ENCODE data around the gene ECE1.
A peak's percentile ranks its signal among the peaks of the same experiment; 100 is the strongest.

Gene ECE1

DNA sequence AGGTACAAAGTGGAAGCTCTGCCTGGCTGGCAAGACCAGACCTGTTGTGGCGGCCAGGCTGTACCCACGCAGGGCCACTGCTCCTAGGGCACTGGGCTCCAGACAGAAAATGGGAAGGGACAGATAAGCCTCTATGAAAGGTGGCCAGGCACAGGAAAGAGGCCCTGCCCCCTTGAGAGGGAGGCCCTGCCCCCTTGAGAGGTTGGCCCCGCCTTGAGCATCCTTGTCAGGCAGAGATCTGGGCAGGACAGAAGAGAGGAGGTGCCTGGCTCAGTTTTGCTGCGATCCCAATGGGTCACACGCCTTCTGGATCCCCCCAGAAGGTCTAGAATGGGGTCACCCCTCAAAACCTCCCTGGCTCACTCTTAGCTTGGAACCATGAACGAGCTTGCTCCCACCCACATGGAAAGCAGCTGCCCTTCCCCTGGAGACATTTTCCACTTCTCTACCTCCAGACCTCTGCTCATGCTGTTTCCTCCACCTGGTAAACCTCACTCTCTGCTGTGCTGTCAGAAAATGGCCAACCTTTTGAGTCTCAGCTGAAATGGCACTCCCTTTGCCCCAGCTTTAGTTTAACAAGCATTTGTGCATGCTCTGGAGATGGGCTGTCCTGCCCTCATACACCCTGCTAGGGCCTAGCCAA, 17.5 kb upstream of the ECE1 start:
- no peak for DNase-seq

DNA sequence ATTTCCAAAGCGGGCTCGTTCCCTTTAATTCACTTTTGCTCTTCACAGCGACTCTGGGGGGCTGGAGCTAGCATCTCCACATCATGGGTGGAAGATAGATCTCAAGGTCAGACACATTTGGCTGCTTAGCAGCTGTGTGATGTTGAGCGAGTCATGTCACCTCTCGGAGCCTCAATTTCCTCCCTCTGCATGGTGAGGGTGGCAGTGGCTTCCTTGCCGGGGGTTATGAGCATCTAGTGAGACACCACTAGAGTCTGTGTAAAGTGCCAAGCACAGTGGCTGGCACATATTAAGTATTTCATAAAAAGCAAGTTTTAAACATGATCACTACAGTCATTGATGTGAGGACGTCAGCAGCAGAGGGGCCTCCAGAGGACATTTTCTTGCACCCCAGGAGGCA, 16.9 kb upstream of the ECE1 start:
- no peak for DNase-seq

DNA sequence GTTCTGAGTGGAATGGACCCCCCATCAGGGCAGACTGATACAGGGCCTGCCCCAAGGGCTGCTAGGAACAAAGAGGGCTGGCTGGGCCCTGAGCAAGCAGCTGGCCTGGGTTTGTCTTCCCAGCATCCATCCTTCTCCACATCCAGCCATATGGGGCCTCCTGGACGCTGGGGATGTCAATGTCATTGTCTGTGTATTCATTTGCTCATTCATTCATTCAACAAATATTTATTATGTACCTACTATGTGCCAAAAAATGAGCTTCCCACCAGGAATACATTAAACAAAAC, 15.6 kb upstream of the ECE1 start:
- DNase-seq: no peak

DNA sequence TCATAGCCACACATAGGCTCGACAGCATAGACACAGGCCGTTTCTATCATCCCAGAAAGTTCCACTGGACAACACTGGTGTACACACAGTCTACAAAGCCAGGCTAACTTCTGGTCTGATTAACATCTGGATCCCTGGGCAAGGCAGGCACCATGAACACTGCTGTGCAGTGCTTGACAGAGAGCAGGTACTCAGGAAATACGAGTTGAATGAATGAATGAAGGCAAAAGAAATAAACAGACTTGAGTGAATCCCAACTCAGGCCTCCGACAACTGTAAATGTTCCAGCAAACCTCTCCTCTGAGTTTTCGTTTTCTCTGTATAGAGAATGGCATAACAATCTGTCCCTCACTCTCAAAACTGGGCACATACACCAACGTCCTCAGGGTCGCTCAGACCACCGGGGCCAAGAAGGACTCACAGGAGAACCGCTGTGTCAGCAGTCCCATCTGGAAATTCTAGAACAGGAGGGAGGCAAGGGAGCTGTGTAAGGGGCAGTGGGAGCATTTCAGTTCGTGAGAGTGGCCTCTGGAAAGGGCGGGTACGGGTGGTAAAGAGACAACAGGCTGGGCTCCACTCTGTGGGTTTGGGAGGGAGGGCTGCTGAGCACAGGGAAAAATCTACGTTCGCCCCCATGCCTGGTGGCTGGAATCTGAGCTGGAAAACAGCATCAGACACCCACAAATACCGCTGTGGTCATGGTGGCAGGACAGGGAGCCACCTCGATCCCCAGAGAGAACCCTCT, 15.1 kb upstream of the ECE1 start:
- DNase-seq: no peak

DNA sequence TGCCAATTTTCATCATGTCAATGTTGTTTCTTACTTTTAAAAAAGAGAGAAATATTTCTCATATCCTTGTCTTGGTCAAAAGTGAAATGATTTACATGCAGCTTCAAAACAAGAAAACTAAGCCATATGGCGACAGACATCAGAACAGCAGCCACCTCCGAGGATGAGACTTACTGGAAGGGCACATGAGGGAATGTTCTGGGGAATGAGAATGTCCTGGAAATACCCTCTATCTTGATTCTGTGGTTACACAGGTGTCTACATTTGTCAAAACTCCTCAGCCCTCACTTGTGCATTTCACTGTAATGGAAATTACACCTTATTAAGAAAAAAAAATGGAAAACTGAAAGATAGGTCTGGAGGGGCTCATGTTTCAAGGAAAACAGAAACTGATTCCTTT, 14.2 kb upstream of the ECE1 start:
- DNase-seq: no peak

DNA sequence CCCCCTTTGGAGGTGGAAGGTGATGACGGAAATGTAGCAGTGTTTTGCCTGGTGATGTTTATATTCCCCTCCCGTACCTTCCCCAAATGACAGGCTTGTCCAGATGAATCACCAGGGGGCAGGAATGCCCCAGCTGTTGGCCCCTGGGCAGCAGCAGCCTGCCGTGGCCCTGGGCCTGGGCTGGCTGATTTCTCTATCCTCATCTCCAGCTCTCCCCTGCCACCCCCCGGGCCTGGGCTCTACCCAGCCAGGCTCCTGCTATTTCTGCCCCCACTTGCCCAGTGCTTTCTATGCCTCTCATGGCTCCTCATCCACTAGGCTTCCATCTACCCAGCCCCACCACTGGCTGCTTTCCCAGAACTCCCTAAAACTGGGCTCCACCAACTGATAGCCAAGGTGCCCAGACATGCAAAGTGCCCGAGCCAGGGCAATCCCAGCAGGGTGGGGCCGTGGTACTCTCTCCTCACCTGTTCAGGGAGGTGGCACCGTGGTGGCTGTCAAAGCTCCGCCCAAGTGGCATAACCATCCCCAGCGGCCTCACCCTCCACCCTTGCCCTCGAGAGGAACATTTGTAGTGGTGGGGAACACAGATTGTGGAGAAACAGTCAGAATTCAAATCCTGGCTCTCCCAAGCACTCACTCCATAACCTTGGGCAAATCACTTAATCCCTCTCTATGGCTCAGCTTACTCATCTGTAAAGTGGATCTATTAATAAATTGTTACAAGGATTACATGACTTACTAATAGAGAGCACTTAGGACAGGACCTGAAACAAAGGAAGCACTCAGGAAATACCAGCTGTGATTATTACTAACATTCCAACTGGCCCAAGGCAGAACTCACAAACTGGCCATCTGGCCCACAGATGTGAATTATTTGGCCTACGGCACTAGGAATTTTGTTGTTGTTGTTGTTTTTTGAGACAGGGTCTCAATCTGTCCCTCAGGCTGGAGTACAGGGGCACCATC, 12.8 kb upstream of the ECE1 start:
- no peak for DNase-seq

DNA sequence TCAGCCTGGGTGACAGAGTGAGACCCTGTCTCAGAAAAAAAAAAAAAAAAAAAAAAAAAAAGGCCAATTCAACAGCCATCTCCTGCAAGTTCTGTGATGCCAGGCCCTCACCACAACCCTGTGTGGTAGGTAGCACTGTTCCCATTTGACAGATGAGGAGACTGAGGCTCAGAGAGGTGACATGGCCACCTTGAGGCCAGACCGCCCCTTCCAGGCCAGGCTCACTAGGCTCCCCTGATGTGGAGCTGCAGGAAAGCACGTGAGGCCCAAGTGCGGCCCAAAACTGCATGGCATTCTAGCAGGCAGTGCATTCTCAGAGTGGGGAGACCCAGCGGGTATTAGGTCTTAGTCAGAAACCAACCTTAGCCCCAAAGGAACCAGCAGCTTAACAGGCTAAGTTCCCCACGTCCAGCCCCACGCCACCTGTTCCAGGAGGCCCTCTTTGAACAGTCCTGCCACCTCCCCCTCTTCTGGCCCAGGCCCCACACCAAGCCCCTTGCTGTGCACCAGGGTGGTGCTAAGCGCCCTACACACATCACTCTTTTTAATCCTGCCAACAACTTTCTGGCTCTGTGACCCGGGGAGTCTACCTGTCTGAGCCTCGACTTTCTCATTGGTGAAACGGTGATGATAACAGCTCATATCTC, 11.7 kb upstream of the ECE1 start:
- DNase-seq: no peak

DNA sequence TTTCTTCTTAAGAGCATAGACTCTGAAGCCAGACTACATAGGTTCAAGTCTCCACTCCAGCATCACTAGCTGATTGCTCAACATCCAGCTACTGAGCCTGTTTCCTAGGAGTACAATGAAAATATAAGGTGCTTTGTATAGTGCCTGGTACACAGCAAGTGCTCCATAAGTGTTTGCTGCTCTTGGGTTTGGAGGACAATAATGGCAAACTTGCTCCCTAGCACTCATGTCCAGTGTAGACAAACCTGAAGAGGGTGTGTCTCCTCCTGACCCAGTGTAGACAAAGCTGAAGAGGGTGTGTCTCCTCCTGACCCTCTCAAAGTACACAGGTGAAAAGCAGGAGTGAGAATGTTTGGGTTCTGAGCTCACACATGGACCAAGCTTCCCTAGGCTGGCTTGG, 10.5 kb upstream of the ECE1 start:
- no peak for DNase-seq

DNA sequence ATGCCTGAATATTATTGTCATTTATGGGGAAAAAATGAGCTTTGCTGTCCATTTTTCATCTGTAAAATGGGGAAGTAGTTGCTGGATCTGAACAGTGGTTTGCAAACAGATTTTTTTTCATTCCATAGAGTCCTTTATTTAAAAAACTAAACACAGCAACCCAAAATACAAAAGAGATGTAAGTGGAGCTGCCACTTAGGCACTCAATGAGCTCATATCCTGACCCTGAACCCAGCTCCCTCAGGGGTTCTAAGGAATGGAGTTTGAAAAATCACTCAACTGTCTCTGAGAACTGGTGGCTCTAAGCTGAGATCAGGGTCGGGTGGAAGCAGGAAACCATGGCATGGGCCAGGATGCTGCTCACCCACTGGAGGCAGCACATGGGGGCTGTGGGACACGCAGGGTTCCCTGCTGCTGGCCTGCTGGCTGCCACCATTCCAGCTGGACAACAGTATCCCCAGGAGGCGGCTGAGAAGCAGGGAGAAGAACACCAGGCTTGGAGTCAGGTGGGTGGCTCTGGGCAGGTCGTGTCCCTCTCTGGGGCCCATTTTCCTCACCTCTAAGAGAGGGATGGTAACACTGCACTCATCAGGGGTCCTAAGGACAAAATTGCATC, 9.6 kb upstream of the ECE1 start:
- no peak for DNase-seq

DNA sequence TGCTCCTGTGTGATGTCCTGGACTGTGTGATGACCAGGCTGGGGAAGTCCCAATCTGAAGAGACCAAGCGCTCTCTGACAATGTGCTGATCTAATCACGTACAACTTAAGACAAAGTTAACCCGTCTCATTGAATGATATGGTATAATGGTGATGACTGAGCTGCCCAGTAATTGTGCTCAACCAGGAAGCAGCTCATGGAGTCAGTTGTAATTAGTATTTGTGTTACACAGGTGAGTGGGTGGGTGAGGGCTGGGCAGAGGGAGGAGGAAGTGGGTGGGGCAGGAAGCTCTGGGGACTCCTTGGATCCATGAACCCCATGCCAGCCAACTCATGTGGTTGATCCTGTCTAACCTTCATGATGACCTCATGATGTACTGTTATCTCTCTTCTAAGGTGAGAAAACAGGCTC, 8.7 kb upstream of the ECE1 start:
- DNase-seq: peak; percentile 30

DNA sequence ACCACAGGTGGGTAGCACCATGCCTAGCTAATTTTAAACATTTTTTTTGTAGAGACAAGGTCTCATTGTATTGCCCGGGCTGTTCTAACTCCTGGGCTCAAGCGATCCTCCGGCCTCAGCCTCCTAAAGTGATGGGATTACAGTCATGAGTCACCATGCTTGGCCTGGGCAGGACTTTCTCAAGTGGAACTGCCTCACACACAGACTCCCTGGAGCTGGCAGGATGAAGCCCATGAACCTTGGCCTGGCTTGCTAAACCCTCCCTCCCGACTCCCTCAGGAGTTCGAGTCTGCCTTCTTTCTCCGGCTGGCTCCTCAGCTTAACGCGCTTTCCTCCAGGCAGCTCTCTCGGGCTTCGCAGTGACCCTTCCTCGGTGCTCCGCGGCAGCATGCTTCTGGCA, 7.7 kb upstream of the ECE1 start:
- DNase-seq: no peak

DNA sequence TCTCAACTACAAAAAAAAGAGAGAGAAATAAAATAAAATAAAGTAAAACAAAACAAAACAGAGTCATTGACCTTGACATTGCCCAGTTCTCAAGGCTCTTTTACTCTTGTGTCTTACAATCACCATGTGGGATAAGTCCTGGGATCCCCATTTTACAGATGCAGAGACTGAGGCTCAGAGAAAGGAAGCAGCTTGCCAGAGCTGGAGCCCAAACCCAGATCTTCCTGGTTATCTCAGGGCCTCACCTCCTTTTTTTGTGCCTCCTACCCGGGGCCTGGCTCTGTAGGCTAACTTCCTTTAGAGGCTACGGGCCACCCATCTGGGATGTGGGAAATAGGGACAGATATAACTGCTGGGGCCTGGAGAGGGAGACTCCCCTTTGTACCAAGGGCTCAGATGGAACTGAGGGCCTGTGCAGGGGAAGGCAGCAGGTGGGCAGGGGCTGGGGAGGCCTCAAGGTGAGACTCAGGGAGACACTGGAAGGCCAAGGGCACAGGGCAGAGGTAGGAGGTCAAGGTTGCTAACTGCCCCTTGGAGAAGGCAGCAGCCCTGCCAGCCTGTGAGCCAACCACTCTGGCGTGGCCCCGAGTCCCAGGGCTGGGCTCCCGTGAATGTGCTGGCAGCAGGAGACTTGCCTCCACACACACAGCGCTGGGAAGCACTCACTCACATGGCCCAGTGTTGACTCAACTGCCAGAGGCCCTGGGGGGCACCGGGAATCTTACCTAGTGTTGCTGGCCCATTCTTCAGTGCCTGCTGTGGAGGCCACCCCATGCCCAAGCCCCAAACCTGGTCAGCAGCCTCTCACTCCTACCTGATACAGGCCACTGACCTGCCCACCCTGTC, 6.5 kb upstream of the ECE1 start:
- no peak for DNase-seq

DNA sequence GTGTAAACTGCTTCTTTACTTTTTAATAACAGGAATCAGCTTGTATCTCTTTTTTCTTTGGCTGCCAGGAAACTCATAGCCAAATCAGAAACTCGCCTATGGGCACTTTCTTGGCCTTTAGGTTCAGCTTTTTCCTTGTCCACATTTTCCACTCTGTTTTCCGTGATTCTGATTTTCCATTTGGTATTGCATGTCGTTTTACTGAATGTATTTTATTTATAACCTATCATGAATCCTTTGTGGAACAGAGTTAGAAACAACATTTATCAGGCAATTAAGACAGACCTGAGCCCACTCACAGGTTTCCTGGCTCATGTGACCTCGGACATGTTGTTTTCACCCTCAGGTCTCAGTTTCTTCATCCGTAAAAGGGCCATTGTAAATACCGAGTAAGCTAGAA, 5.3 kb upstream of the ECE1 start:
- DNase-seq: no peak

DNA sequence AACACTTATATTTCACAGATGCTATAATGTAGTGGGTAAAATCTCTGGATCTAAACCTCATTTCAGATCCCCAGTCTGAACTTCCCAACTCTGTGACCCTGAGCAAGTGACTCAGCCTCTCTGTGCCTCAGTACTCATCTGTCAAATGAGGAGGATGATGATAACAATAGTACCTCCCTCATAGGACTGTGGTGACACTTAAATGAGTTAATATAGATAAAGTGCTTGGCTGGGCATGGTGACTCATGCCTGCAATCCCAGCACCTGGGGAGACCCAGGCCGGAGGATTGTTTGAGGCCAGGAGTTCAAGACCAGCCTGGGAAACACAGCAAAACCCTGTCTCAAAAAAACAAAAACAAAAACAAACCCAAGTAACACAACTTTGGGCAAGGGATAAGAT, 4.7 kb upstream of the ECE1 start:
- peak; percentile 59 for DNase-seq

DNA sequence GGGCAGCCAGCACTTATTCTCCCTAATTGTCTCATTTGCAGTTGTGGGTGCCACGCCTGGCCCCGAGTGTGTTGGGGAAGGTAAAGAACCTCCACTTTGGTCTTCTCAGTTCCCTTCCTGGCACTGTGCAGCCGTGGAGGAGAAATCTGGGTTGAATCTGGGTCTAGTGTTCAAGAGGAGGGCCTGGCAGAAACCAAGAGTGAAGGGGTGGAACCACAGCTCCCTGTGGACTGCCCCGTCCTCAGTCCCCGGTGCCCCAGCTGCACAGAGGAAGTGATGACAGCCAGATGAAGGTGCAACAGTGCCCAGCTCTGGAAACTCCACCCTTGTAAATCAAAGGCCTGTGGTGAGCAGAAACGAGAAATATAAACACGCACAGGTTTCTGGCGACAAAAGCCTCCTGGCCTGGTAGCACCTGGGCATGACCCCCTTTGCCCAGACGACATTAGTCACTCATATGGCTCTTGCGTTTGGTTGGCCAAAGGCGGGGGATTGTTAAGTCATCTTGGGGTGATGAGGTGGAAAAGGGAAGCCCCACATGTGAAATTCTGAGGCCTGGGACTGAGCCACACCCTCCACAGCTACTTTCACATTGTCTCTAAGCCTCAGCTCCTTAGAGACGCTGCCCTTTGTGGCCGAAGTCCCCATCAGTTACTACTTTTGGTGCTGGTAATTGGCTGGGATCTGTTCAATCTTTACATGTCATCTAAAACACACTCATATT, 4.2 kb upstream of the ECE1 start:
- peak; percentile 96 for DNase-seq

DNA sequence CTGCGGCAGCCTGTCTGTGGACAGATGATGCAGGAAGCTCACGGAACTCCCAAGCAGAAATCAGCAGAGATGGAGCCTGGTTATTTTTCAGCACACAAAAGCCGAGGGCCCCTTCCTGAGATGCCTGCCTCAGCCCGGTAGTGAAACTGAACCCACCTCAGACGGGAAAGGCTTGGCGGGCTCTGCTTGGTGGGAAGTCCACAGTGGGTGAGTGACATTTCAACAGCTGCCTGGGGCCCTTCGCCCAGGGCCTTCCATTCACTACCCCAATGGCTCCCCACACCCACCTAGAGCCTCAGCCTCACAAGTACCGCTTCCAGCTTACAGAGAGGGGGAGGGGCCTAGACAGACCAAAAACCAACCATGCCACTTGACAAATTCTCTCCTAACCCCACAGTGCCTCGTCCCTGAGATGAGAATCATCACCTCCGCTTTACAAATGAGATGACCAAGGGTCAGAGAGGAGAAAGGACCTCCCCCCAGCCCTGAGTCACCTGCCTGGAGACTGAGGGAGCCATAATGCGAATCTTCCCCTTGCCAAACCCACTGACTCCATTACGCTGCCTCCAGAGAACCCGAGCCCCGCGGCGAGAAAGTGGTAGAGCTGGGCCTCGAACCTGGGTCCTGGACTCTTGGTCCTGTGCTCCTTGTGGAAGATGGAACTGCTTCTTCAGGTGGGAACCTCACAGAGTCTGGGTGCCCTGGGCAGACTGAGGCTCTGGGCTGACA, 3.4 kb upstream of the ECE1 start:
- DNase-seq: peak; percentile 78

DNA sequence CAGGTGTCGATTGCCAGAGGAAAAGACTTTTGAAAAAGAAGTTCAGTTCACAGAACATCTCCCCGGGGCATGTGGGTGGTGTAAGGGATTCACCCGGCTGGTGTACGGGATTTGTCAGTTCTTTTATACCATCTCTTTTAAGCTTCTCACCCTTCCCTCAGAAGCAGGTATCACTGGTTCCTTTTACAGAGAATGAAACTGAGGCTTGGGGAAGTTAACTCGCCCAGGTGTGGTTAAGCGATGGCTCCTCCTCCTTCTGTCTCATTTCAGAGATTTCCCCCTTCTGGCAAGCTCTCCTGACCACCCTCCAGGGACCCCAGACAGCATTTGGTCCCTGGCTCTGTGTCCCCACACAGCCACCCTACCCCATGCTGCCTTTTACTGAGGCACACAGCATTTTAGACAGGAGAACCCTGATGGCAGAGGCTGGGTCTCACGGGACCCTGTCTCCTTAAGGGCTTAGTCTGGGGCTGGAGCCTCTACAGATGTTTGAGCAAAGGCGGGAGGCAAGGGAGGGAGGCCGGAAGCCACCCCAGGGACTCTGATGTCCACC, 2.8 kb upstream of the ECE1 start:
- DNase-seq: peak; percentile 78

DNA sequence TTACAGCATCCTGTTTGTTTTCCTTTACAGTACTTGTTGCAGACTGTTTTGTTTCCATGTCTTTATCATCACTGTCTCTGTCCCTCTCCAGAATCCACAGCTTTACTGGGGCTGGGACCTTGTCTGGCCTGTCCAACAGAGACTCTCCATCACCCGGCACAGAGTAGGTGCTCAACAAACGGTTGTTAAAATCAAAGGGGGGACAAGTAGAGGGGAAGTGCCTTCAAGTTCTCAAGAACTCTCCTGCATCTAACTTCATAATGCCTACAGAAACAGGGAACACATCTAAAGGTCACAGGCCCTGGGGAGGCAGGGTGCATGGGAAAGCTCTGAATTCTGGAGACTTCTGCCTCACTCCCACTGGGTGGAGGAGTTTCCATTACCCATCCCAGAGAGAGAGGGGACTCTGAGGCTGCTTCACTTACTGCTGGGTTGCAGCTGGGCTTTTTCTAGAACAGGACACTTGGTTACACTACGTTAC, 2.3 kb upstream of the ECE1 start:
- DNase-seq: no peak

DNA sequence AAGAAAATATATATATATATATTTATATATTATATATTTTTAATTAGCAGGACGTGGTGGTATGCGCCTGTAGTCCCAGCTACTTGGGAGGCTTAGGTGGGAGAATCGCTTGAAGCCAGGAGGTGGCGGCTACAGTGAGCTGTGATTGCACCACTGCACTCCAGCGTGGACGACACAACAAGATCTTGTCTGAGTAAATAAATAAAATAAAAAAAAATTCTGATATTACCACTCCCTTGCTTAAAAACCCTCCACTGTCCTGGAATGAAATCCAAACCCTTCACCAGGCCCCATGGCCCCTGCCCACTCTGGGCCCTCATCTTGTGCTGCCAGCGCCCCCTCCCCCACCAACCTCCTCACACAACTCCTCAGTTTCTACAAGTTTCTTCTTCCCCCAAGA, 1.7 kb upstream of the ECE1 start:
- DNase-seq: no peak

DNA sequence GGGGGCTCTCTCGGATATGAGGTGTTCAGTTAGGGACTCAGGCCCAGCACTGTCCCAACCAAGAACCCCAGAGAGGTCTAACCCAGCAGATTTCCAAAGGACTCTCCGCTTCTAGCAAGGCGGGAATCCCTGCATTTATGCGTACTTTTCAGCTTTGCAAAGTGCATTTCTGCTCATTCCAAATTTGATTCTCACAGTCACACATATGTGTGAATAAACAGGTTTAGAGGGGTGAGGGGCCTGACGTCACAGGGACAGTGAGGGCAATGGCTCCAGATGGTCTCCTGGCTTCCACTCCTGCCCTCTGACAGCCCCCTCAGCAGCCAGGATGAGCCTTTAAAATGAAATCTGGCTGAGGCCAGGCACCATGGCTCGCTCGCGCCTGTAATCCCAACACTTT, 921 bp upstream of the ECE1 start:
- no peak for DNase-seq

All from CD4-positive, alpha-beta T cell treated with Interleukin-10 for 1 hour (primary cell).